ENCODE measurements around the gene THOC1. TPM values are rescaled to one million over a fixed set of nuclear protein-coding genes. Genes with fewer than 3 reads are reported as not detected.

Gene THOC1
- total and polyA plus RNA-seq, 9 donors = 19.3 to 46.0 (median 35.6) TPM

DNA sequence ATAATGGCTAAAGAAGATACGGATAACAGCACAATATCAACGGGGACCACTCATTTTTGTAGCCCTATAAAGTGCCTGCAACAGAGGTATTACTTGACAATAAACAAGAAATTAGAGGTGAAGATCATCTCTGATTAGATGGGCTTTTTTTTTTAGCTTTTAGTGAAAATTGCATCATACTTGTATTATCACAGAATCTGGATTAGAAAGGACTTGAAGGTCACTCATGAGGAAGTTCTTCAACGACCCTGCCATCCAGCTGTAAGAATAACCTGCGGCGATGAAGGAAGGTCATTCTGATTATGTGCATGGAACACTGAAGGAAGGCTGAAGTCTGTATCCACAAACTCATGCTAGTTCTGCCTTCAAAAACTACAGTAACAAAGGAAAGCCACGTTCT lies 40.5 kb downstream of the THOC1 start:
- Histone ChIP-seq H3K27ac (no peak overlapping the region), H3K4me1 (ENCODE audit: insufficient read depth) (no peaks in the 10 kb centered on the region), H3K36me3 (no peaks in the 10 kb centered on the region), H3K9me3 (no peaks in the 10 kb centered on the region), H3K27me3 (no peaks in the 10 kb centered on the region), H3K4me3 (no peak overlapping the region)
- no peak for DNase-seq
- intact Hi-C loops (cut with DNase I) = no loop called here
- TF ChIP-seq POLR2A (IDR thresholded peaks at IDR 0.05) = no peak
- TF ChIP-seq, protein P1, sequence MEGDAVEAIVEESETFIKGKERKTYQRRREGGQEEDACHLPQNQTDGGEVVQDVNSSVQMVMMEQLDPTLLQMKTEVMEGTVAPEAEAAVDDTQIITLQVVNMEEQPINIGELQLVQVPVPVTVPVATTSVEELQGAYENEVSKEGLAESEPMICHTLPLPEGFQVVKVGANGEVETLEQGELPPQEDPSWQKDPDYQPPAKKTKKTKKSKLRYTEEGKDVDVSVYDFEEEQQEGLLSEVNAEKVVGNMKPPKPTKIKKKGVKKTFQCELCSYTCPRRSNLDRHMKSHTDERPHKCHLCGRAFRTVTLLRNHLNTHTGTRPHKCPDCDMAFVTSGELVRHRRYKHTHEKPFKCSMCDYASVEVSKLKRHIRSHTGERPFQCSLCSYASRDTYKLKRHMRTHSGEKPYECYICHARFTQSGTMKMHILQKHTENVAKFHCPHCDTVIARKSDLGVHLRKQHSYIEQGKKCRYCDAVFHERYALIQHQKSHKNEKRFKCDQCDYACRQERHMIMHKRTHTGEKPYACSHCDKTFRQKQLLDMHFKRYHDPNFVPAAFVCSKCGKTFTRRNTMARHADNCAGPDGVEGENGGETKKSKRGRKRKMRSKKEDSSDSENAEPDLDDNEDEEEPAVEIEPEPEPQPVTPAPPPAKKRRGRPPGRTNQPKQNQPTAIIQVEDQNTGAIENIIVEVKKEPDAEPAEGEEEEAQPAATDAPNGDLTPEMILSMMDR (IDR thresholded peaks at IDR 0.05) = no peak
- TF ChIP-seq EP300 (IDR thresholded peaks at IDR 0.05) = no peak
- 86 to 92% (median 88%) methylated on average over 6 of the region's 6 CpGs for WGBS, 3 donors

DNA sequence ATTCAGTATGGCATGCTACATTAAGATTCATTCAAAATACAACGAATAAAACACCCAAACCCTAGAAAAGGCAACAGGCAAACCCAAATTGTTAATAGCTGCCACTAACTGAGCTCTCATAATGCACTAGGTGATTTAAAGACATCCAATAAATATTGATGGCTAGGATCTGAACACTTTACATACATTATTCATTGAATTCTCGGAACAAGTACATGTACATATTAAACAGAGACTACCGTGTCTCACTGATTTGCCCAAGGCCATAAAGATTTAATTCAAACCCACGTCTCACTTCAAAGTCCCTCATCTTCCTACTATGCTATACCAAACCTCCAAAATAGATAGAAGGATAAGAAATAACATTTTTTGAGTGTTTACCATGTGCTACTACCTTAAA lies 42.1 kb downstream of the THOC1 start:
- no peaks in the 10 kb centered on the region for H3K9me3 ChIP-seq
- H3K36me3 ChIP-seq = no peaks in the 10 kb centered on the region
- H3K4me3 ChIP-seq = no peak overlapping the region
- no peak for DNase-seq
- no peaks in the 10 kb centered on the region for H3K4me1 ChIP-seq (ENCODE audit: insufficient read depth)
- no peaks in the 10 kb centered on the region for H3K27me3 ChIP-seq
- TF ChIP-seq POLR2A (IDR thresholded peaks at IDR 0.05) (no peak), EP300 (IDR thresholded peaks at IDR 0.05) (no peak)
- TF ChIP-seq, protein P1 (IDR thresholded peaks at IDR 0.05) = no peak
- 83 to 97% (median 93%) methylated on average over 4 of the region's 4 CpGs for WGBS, 3 donors
- no peak overlapping the region for H3K27ac ChIP-seq
- intact Hi-C loops (cut with DNase I) = no loop called here

DNA sequence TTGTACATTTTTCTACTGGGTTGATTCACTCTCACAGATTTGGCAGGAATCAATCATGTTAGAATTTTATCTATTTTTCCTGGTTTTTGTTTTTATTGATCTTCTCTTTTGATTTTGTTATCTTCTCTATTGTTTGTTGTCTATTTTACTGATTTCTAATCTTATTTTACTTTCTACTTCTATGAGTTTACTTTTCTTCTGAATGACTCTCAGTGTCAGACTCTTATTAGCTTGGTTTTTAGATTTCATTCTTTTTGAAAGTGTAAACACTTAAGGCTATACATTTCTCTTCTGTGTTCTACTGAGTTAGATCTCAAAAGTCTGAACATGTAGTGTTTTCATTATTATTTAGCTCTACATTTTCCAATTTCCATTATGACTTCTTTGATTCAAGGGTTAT lies 47.1 kb downstream of the THOC1 start:
- TF ChIP-seq, protein P1 (IDR thresholded peaks at IDR 0.05) = no peak
- no peak for TF ChIP-seq POLR2A (IDR thresholded peaks at IDR 0.05)
- no peak for TF ChIP-seq EP300 (IDR thresholded peaks at IDR 0.05)
- Histone ChIP-seq H3K9me3 (no peaks in the 10 kb centered on the region), H3K4me3 (no peak overlapping the region), H3K27me3 (no peaks in the 10 kb centered on the region), H3K36me3 (no peaks in the 10 kb centered on the region), H3K4me1 (ENCODE audit: insufficient read depth) (no peaks in the 10 kb centered on the region), H3K27ac (no peak overlapping the region)
- intact Hi-C loops (cut with DNase I) = no loop called here
- no peak for DNase-seq

DNA sequence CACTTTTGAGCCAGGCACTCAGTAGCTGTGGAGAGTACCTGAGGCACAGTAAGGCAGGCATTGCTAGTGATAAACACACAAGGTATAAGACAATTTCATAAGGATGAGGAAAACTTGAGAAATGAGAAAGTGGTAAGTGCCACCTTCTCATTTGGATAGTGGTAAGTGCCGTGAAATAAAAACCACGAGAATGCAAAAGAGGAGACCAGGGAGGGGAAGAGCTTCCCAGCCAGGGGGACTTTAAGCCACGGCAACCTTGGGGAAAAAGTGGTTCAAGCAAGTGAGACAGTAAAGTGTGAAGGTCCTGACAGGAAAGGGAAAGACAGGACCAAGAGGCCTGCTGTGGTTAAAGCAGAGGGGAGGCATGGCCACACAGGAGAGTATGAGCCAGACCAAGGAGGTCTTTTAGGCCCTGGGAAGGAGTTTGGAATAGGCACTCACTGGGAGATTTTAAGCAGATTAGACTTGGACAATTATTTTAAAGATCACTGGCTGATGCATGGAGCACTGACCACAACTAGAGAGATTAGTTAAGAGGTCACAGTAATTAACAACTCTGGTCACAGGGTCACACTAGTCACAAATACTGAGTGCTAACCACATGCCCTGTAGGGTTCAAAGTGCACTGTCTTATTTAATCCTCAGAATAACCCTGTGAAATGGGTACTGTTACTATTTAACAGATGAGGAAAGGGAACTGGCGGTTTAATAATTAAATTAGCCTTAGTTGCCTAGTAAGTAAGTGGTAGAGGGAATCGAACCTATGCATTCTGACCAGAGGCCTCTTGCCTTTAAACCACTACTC lies 50.1 kb downstream of the THOC1 start:
- no peak for DNase-seq
- no peaks in the 10 kb centered on the region for H3K36me3 ChIP-seq
- no peaks in the 10 kb centered on the region for H3K9me3 ChIP-seq
- intact Hi-C loops (cut with DNase I) = no loop called here
- WGBS, 3 donors = 82 to 92% (median 83%) methylated on average over 5 of the region's 5 CpGs
- TF ChIP-seq, protein P1 (IDR thresholded peaks at IDR 0.05) = no peak
- TF ChIP-seq POLR2A (IDR thresholded peaks at IDR 0.05) = no peak
- TF ChIP-seq EP300 (IDR thresholded peaks at IDR 0.05) = no peak
- H3K4me3 ChIP-seq = no peak overlapping the region
- H3K4me1 ChIP-seq (ENCODE audit: insufficient read depth) = no peaks in the 10 kb centered on the region
- no peaks in the 10 kb centered on the region for H3K27me3 ChIP-seq
- no peak overlapping the region for H3K27ac ChIP-seq
